ENCODE measurements around the gene NUDT2.

The NUDT2 gene

DNA sequence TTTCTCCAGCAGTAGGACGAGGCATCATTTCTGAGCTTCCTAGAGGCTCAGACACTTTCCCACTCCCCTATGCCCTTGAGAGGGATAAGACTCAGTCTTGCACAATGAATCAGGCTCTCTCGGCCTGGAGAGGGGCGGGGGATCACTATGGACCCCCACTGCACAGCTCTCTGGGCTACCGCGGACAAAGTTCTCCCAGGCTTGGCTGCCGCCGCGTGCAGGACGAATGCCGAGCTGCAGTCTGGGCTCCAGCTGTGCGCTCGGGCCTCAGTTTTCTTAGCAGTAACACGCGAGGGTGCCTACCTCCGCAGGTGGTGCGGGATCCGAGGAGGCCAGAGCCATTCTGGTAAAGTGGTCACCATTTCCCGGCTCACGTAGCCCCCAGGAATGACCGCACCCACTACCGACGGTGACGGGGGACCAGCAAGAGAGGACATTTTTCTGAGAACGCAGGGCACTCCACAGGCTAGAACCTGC lies 50.7 kb downstream of the NUDT2 start:
- TF ChIP-seq, protein P1, sequence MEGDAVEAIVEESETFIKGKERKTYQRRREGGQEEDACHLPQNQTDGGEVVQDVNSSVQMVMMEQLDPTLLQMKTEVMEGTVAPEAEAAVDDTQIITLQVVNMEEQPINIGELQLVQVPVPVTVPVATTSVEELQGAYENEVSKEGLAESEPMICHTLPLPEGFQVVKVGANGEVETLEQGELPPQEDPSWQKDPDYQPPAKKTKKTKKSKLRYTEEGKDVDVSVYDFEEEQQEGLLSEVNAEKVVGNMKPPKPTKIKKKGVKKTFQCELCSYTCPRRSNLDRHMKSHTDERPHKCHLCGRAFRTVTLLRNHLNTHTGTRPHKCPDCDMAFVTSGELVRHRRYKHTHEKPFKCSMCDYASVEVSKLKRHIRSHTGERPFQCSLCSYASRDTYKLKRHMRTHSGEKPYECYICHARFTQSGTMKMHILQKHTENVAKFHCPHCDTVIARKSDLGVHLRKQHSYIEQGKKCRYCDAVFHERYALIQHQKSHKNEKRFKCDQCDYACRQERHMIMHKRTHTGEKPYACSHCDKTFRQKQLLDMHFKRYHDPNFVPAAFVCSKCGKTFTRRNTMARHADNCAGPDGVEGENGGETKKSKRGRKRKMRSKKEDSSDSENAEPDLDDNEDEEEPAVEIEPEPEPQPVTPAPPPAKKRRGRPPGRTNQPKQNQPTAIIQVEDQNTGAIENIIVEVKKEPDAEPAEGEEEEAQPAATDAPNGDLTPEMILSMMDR (conservative IDR thresholded peaks at IDR 0.05): no peak
- TF ChIP-seq ZFX (IDR thresholded peaks at IDR 0.05): no peak
- H3K27ac ChIP-seq: no peak overlapping the region

DNA sequence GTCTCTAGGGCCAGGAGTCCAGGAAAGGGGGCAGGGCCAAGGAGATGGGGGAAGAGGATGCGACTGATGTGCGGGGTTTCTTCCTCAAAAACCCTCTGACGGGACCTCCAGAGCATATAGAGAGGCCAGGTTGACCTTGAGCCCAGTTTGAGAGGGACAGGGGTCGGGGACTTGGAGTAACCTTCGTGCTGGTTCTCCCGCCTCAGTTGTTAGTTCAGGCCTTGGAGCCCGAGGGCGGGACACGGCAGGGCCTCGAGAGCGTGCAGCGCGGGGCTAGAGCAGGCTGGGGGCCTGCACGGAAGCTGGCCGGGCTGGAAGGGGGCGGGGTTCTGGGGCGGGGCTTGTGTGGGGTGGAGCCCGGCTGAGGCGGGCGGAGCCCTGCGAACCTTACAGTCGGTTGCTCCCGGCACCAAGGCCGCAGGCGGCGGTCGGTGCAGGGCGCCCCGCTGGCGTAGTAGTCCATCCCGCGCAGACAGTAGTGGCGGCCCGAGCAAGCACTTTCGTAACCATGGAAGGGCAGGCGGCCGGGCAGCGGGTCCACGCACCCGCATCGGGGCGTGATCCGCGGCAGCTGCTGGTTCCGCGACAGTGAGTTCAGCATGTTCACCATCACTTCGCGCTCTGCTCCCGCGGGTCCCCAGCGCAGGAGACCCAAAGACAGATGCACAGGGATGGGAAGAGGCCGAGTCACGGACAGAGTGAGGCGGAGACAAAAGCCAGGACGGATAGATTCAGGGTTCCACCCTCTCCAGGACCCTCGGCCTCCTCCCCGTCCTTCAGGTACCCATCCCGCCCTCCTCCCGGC lies 51.3 kb downstream of the NUDT2 start:
- TF ChIP-seq ZFX (IDR thresholded peaks at IDR 0.05): no peak
- TF ChIP-seq, protein P1 (conservative IDR thresholded peaks at IDR 0.05): no peak
- H3K27ac ChIP-seq: no peak overlapping the region

DNA sequence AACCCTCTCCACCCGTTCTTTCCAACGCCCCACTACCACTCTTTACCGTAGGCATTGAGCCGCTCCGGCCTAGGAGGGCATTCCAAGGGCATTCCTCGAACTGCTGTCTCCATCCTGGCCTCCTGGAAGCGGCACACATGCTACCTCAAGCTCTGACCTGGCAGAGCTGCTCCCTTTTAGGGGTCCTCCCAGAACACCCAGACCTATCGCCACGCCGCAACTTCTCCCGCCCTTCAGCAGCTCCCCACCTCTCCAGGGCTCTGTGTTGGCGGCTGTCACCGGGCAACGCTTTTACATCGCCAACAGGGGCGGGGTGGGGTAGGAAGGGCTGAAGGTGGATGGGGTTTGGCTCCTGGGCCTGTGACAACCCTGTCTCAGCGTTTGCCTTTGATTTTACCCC lies 52.0 kb downstream of the NUDT2 start:
- H3K27ac ChIP-seq: no peak overlapping the region
- no peak for TF ChIP-seq ZFX (IDR thresholded peaks at IDR 0.05)
- TF ChIP-seq, protein P1 (conservative IDR thresholded peaks at IDR 0.05): no peak

DNA sequence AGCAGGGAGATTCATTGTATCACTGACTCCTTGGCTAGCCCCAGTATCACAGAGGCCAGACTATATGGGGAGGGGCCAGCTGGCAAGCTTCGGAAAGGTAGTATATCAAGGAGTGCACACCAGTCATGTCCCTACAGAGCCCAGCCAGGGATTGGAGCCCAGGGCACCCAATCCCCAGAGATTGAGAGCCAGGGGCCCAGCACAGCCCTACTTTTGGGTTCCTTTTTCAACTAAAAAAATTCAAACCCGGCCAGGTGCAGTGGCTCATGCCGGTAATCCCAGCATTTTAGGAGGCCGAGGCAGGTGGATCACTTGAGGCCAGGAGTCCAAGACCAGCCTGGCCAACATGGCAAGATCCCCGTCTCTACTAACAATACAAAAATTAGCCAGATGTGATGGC lies 52.7 kb downstream of the NUDT2 start:
- H3K27ac ChIP-seq: no peak overlapping the region
- TF ChIP-seq, protein P1 (conservative IDR thresholded peaks at IDR 0.05): no peak
- no peak for TF ChIP-seq ZFX (IDR thresholded peaks at IDR 0.05)

DNA sequence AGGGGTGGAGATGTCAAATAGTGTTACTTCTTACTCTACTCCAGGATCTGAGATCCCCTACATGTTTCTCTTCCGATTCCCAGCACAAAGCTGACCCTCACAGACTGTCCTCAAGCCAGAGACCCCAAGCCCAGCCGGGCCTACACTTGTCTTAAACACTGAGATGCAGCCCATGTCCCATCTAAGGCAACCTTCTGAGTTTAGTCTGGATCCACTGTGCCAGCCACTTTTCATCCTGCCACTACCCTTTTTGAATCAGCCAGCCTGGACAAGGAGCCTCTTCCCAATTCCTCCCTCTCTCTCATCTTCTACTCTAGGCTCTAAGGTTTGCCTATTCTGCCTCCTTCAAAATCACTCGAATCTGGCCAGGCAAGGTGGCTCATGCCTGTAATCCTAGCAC lies 53.5 kb downstream of the NUDT2 start:
- H3K27ac ChIP-seq: no peak overlapping the region
- TF ChIP-seq, protein P1 (conservative IDR thresholded peaks at IDR 0.05): no peak
- no peak for TF ChIP-seq ZFX (IDR thresholded peaks at IDR 0.05)

DNA sequence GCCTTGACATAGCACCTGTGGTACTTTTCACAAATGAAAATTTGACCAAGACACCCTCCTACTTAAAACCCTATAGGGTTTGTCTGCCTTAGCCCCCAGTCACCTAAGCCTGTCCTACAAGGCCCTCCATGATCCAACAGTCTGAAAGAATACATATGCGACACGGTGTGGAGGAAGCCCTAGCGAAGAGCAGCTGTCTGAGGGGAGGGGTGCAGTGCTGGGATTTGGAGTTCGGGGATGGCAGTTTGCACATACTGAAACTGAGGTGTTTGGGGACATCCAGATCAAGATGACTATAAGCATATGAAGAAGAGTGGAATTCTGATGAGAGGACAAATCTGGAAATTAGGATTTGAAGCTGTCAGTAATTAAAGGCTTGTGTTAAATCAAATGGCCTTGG lies 54.5 kb downstream of the NUDT2 start:
- TF ChIP-seq ZFX (IDR thresholded peaks at IDR 0.05): no peak
- no peak overlapping the region for H3K27ac ChIP-seq

DNA sequence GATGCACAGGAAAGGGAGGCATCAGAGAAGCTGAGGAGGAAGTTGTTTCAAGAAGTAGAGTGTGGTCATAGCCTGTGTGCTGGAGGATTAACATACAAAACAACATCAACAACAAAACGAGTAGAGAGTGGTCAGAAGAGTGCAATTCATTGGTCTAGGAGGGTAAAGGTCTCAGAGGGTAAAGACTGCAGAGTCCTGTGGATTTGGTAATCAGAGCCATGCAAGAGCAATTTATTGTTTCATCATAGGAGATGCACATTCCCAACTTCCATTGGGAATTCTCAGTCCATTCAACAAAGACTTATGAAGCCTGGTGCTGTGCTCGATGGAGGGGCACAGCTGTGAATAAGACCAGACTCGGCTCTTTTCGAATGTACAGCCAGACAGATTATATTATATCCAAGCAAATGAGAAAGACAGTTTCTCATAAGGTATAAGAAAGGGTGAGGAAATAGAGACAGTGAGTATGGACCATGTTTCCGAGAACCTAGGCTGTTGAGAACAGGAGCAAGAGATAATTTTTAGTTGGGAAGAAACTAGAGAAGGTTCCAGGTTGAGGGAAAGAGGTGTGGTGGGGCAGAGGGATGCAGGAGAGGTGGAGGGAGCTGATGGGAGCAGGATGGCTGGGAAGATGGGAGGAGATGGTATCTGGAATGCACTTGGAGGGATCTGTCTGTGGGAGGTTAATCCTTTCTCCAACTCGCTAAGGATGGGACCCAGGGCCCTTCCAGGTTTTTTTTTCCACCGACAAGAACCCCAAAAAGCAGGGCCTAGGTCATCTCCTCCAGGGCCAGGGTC lies 55.2 kb downstream of the NUDT2 start:
- TF ChIP-seq, protein P1 (conservative IDR thresholded peaks at IDR 0.05): no peak
- TF ChIP-seq ZFX (IDR thresholded peaks at IDR 0.05): no peak
- no peak overlapping the region for H3K27ac ChIP-seq
